ENCODE measurements around the gene ADI1.

ADI1 gene, protein sequence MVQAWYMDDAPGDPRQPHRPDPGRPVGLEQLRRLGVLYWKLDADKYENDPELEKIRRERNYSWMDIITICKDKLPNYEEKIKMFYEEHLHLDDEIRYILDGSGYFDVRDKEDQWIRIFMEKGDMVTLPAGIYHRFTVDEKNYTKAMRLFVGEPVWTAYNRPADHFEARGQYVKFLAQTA

GRCh38 chr2:3519255-3520205, at the start of gene ADI1:
ADI1 (minus strand) TSS chr2:3519531; CDS start chr2:3519487, 44 bp downstream.
- no peak for FAIRE-seq
- peak; percentile 66 for DNase-seq (ENCODE audit: insufficient read length, low spot score)

DNA sequence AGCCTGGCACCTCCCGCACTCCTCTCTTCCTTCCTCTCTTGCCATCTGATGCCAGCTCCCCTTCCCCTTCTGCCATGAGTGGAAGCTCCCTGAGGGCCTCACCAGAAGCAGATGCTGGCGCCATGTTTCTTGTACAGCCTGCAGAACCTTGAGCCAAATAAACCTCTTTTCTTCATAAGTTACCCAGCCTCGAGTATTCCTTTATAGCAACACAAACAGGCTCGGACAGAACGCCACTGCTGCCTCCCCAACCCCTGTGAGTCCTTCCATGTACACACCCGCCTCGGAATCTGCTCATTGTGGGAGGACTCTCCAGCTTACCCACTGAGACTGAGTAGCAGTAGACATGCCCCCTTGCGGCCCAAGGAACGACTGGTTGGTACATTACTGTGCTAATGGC, 47.5 kb upstream of the ADI1 start:
- no peak for DNase-seq (ENCODE audit: insufficient read length, low spot score)
- FAIRE-seq, result no peak

DNA sequence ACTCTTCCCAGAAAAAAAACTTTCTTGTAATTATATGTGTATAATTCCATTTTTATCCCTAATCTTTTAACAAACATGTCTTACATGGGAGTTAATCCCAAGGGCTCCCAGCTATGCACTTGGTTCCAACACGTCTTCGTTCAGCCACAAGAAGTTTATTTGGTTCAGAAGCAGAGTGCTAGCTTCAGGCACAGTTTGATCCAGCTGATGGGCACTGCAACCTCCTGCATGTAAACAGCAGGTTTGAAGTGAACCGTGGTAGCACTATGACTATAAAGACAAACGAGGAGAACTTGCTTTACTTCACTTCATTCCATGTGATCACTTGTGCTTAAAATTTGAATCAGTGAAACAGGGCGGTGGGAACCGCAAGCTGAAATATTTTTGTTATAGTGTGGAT, 45.8 kb upstream of the ADI1 start:
- no peak for DNase-seq (ENCODE audit: insufficient read length, low spot score)
- FAIRE-seq, result no peak

DNA sequence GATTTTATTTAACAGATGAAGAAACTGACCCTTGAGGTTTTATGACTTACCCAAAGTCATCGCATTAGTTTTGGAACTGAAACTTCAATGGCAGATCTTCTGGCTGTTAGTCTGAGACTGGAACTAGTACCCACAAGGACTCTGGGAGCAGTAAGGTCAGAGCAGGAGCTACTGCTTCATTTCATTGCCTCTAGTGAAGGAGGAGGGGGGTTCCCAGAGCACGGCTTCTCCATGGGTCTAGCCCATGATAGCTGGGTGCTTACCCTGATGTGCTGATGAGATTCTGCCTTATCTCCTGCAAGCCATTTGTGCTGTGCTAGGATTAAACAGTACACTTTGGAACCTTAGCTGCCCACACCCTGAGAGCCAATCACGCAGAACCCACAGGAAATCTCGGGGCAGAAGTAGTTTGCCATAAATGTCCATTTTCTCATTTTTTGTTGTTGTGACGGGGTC, 44.2 kb upstream of the ADI1 start:
- FAIRE-seq (no peak), DNase-seq (ENCODE audit: insufficient read length, low spot score) (no peak)

DNA sequence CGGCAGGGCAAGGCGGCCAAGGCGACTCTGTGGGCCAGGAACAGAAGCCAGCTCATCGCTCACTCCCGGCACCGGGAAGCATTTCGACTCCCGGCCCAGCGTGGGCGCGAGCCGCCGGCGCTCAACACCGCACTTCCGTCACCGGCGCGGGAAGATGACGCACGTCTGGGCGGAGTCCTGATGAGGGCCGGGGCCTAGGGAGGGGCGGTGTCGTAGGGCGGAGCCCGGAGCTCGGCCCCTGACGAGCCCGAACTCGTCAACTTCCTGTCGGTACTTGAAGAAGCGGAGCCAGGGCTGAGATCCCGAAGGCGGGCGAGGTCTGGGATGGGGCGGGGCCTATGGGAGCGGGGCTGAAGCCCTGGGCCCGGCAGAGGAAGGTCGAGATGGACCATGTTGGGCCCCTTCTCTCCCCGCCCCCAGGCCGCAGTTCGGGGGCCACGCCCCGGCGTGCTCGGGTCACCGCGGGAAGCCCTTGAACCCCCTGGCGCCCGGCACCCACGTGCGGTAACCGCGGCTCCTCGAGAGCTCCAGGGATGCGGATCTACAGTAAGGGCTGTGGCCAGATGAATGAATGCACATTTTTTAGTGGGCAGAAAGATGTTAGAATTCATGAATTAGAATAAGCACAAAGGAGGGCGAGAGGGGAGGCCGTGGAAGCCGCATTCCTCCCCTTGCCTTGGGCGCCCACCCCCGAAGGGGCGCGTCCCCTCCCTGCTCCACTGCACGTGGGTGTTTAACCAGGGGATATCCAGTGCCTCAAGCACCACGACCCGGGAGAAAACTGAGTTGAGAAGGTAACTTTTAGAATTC, 39.1 kb upstream of the ADI1 start, which contains the start of gene RNASEH1:
Gene RNASEH1, minus strand, starts transcription at position 129 of the 810 bp plus-strand sequence. Its CDS starts 73 bp downstream, at position 56.
- DNase-seq (ENCODE audit: insufficient read length, low spot score) (peak; percentile 99), FAIRE-seq (peak; percentile 95)

DNA sequence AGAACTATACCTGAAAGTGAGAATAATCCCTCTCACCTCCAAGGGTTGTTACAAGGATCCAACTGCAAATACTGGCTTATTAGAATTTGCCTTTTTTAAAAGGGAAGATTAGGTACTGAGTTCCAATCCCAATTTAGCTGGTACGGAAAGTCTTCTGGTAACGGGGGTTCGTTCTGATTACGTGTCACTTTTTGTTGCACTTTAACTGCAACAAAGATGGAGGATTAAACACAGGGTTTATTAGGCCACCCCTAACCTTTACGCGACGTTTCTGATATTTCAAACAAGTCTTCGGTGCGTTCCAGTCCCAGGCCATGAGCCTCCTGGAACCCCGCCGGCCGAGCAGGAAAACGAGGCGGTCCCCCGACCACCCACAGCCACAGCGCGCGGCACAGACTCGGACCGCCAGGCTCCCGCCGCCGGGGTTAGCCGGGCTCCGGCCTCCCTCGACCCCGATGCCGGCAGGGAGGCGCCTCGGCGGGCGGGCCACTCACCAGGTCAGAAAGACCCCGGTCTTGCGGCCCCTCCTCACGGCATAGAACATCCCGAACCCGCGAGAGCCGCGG, 38.4 kb upstream of the ADI1 start:
- FAIRE-seq (no peak), DNase-seq (ENCODE audit: insufficient read length, low spot score) (no peak)

DNA sequence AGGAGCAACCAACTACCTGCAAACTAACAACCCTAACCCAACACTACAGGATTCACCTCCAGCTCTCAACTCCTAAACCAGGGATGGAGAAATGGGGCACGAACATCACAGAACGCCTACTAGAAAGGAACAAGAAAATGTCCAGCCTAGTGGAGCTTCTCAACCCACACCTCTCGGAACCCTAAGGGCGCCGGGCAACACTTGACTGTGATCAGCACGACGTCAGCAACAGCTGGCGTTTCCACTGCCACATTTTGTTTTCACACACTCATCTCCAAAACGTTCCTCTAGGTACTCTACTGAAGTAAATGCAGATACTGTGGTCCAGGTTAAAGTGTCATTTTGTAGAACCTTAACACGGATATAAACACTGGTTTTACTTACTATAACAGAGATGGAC, 34.6 kb upstream of the ADI1 start:
- FAIRE-seq, result no peak
- DNase-seq (ENCODE audit: insufficient read length, low spot score), result no peak

- DNase-seq (ENCODE audit: insufficient read length, low spot score), result no peak
- no peak for FAIRE-seq
Observed at GRCh38 chr2:3547915-3548314, 28.6 kb upstream of the ADI1 start.

- DNase-seq (ENCODE audit: insufficient read length, low spot score) (no peak), FAIRE-seq (peak; percentile 42)
Observed at GRCh38 chr2:3545788-3546478, 26.6 kb upstream of the ADI1 start.

- no peak for DNase-seq (ENCODE audit: insufficient read length, low spot score)
- peak; percentile 9 for FAIRE-seq
Observed at GRCh38 chr2:3543023-3543683, 23.8 kb upstream of the ADI1 start.

GRCh38 chr2:3542107-3542506, 22.8 kb upstream of the ADI1 start:
- DNase-seq (ENCODE audit: insufficient read length, low spot score) (no peak), FAIRE-seq (no peak)

- FAIRE-seq (no peak), DNase-seq (ENCODE audit: insufficient read length, low spot score) (no peak)
Observed at GRCh38 chr2:3539836-3540235, 20.5 kb upstream of the ADI1 start.

DNA sequence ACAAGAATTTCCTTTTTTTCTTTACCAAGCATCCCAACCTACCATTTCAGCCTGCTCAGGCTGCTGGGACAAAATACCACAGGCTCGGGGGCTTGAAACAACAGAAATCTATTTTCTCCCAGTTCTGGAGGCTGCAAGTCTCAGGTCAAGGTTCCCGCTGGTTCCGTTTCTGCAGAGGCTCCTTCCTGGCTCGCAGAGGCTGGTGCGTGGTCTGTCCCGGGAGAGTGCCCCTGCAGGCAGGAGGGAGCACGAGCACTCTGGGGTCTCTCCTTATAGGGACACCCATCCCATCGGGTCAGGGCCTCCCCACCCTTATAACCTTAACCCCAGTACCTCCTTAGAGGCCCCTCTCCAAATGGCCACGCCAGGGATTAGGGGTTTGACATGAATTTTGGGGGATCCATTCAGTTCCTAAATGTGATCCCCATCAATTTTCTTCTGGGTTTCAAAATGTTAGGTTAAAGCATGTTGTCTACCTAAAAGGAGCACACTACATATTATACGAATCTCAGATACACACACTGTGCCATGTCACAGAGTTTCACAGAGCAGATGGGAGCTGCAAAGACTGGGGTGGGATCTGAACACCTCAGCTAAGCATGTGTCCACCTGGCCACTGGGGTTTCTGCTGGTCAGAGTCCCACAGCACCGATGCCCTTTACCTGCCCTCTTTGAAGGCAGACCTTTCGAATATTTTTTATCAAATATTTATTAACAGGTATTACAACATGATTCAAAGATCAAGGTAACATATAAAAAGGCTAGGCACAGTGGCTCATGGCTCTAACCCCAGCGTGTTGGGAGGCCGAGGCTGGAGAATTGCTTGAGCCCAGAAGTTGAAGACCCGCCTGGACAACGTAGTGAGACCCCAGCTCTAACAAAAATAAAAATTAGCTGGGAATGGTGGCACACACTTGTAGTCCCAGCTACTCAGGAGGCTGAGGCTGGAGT, 17.6 kb upstream of the ADI1 start:
- DNase-seq (ENCODE audit: insufficient read length, low spot score), result peak; percentile 79
- FAIRE-seq, result no peak

DNA sequence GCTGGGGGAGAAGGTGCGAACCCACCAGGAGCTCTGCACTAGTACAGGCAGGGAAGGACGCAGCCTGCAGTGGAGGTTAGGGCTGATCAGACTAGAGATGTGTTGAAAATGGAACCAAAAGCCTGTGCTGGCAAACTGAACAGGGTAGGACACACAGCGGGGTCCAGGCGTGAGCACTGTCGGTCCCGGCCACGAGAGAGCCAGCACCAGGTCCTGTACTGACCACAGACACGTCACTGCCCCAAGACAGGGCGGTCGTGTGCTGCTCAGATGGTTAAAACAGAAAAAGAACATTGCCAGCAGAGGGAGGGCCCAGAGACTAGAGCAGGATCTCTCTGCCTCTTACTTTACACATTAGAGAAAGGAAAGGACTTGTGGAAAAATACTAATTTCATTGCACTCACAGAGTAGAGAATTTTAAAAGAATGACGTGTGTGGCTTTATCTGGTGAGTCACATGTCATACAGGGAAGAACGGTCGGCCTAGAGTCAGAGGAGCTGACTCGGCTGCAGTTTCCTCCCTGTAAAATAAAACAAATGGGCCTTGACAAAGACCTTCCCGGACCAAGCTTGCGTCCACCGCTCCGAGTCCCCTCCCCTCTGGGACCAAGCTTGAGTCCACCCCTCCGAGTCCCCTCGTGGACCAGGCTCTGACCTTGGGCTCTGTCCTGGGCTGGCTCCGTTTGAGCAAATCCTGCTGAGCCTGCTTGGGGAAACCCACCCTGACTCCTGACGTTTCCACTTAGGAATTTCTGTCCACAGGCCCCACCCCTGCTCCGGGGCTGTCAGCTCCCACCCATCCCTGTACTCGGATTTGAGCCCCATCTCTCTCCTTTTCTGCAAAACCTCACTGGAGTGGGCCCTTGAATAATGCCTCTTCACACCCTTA, 16.7 kb upstream of the ADI1 start:
- FAIRE-seq (no peak), DNase-seq (ENCODE audit: insufficient read length, low spot score) (peak; percentile 84)

DNA sequence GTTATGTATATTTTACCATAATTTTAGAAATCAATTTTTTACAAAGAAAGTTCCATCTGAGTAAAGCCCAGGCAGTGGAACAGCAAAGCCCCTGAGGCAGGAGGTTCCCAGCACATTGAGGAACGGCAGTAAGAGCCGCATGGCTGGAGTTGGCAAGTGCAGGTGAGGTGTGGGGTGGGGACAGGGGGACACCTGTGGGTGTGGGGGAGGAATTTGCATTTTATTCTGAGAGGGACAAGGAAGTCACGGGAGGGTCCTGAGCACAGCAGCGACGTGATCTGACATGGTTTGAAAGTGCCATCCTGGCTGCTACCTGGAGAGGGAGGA, 16.1 kb upstream of the ADI1 start:
- DNase-seq (ENCODE audit: insufficient read length, low spot score) (no peak), FAIRE-seq (no peak)

- FAIRE-seq, result no peak
- no peak for DNase-seq (ENCODE audit: insufficient read length, low spot score)
Observed at GRCh38 chr2:3534251-3534814, 15.0 kb upstream of the ADI1 start.

DNA sequence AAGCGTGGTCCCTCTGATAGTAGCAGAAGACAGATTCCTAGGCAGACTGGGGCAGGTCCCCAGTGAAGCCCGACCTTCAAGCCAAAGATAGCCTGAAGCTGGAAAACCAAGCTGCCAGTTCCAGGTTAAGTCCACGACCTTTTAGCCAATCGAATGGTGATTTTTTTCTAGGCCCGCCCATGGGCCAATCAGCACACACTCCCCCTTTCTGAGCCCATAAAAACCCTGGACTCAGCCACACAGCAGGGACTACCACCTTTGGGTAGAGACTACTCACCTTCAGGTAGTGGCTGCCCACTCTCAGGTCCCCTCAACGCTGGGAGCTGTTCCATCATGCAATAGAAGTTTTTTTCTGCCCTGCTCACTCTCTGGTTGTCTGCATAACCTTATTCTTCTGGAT, 14.5 kb upstream of the ADI1 start:
- FAIRE-seq (no peak), DNase-seq (ENCODE audit: insufficient read length, low spot score) (no peak)
